Kidney (tissue), 14 donors: Measurements from ENCODE around the gene SPAM1. TPM values are rescaled to one million over a fixed set of nuclear protein-coding genes. Genes with fewer than 3 reads are reported as not detected.

Experiments used
- DNase-seq, 5 donors: peaks; one replicate each; pipeline ENCODE4 v3.0.0-alpha.2; 2013 to 2020
- FAIRE-seq: peaks from 2 replicates; lab custom pipeline; 2012; peaks lifted over from hg19 to GRCh38; lab: Jason Lieb, UNC
- H3K27ac ChIP-seq, 2 donors: one replicate each; pipeline ENCODE4 v1.7.0; 2013; ENCODE audit warnings: low read depth in 2 of 2, low read length in 2 of 2, inconsistent platforms in 1 of 2
- H3K27me3 ChIP-seq: one replicate; pipeline ENCODE4 v1.7.1; 2013; ENCODE audit warnings: low read length, inconsistent platforms; ENCODE audit not compliant: control insufficient read depth, insufficient read depth
- H3K36me3 ChIP-seq, 3 donors: one replicate each; pipeline versions ENCODE4 v1.7.0 to v1.7.1; 2013; ENCODE audit warnings: low read length in 3 of 3, control low read depth in 1 of 3, inconsistent platforms in 1 of 3; ENCODE audit not compliant: insufficient read depth in 3 of 3, control insufficient read depth in 2 of 3
- H3K4me1 ChIP-seq, 3 donors: one replicate each; pipeline versions ENCODE4 v1.7.0 to v1.7.1; 2013; ENCODE audit warnings: low read length in 3 of 3, inconsistent platforms in 1 of 3, low read depth in 1 of 3; ENCODE audit not compliant: control insufficient read depth in 2 of 3, insufficient read depth in 2 of 3
- H3K4me3 ChIP-seq, 3 donors: one replicate each; pipeline versions ENCODE4 v1.7.0 to v1.8.1; 2013; ENCODE audit warnings: low read length in 3 of 3, control low read depth in 1 of 3, inconsistent platforms in 1 of 3
- H3K9ac ChIP-seq, 3 donors: one replicate each; pipeline versions ENCODE4 v1.7.0 to v1.7.1; 2013; ENCODE audit warnings: low read length in 3 of 3, control low read depth in 1 of 3, inconsistent platforms in 1 of 3
- H3K9me3 ChIP-seq, 3 donors: one replicate each; pipeline versions ENCODE4 v1.7.0 to v1.7.1; 2013; ENCODE audit warnings: low read length in 3 of 3, control low read depth in 1 of 3, inconsistent platforms in 1 of 3; ENCODE audit not compliant: control insufficient read depth in 2 of 3, insufficient read depth in 1 of 3
- intact Hi-C: fragments of 100-400 bp; cut with DNase I; formaldehyde crosslinking; loops from one replicate; pipeline ENCODE4 v1.11.1; 2022
- polyA plus RNA-seq: library from polyadenylated mRNA; stranded (reverse); fragments of 350-450 nt; fragmentation: Illumina TruSeq; extraction: RNeasy Lipid Tissue Mini Kit (QIAGEN cat#74804); gene quantifications from one replicate; pipeline ENCODE4 v1.2.3, GENCODE V29; 2014; ENCODE audit warnings: low read depth, low replicate concordance; ENCODE audit not compliant: insufficient read depth
- total RNA-seq: library from RNA; stranded (reverse); fragmentation: NEBNext Ultra II Directional; extraction: Animal tissue kit (Norgen Biotek cat#: 25700); gene quantifications from one replicate; pipeline ENCODE4 v1.2.1, GENCODE V29; 2021
- TF ChIP-seq, protein P1 (sequence below): IDR thresholded peaks from 3 replicates; pipeline ENCODE4 v1.5.1; 2012; ENCODE audit warnings: mild to moderate bottlenecking, moderate library complexity, borderline replicate concordance; ENCODE audit not compliant: insufficient read depth; ENCODE audit errors: extremely low read depth
- donor health status: control.
- donor health status: control.
- donor health status: control.
- donor health status: control.
- donor health status: control.
- donor health status: DM: yes; HTN: yes; CAD: no.
- donor health status: Normal renal cell carcinoma (clear cell type).

Gene SPAM1
- total and polyA plus RNA-seq, 2 donors from 2014 or later, result not detected

DNA sequence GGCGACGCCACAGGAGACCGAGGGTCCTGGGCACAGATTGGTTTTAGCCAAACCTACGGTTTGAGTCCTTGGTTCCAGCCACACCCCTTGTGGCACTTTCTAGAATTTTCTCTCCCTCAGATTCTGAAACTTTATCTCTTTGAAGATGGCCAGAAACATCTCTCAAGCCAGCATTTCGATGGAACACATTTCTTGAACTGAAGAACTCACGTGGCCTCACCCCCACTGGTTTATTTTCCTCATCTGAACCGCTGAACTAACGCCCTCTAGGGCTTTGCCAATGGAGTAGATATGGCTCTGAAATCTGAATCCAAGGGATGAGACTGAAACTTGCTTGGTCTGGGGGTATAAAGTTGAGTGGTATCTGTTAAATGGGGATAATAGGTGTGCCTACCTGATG is 6.7 kb upstream of the SPAM1 start:
- TF ChIP-seq, protein P1, sequence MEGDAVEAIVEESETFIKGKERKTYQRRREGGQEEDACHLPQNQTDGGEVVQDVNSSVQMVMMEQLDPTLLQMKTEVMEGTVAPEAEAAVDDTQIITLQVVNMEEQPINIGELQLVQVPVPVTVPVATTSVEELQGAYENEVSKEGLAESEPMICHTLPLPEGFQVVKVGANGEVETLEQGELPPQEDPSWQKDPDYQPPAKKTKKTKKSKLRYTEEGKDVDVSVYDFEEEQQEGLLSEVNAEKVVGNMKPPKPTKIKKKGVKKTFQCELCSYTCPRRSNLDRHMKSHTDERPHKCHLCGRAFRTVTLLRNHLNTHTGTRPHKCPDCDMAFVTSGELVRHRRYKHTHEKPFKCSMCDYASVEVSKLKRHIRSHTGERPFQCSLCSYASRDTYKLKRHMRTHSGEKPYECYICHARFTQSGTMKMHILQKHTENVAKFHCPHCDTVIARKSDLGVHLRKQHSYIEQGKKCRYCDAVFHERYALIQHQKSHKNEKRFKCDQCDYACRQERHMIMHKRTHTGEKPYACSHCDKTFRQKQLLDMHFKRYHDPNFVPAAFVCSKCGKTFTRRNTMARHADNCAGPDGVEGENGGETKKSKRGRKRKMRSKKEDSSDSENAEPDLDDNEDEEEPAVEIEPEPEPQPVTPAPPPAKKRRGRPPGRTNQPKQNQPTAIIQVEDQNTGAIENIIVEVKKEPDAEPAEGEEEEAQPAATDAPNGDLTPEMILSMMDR, result no peak
- no peaks in the 10 kb centered on the region for H3K27me3 ChIP-seq
- DNase-seq, result no peak
- intact Hi-C loops, result no loop called here
- no peaks in the 10 kb centered on the region for H3K4me1 ChIP-seq
- no peak overlapping the region for H3K9ac ChIP-seq
- H3K4me3 ChIP-seq, result no peak overlapping the region
- no peak overlapping the region for H3K27ac ChIP-seq
- H3K9me3 ChIP-seq, result no peaks in the 10 kb centered on the region
- FAIRE-seq, result no peak
- no peaks in the 10 kb centered on the region for H3K36me3 ChIP-seq

DNA sequence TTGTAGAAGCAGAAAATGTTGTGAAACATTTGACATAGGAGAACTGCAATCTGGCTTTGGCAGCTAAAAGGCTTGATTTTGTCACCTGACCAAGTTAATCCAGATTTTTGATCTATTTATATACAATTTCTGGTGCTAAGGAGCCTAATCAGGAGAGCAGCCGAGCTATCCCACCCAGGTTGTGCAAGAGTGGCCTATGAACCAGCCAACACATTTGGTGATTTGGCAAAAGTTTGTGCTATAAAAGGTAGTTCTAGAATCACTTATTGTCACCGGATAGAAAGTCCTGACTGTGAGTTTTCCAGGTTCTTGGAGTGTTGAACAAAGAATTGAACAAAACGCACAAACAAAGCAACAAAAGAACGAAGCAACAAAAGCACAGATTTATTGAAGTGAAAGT is 1.4 kb upstream of the SPAM1 start:
- Histone ChIP-seq H3K4me3 (no peak overlapping the region), H3K9ac (no peak overlapping the region), H3K36me3 (no peaks in the 10 kb centered on the region), H3K27me3 (no peaks in the 10 kb centered on the region), H3K9me3 (no peaks in the 10 kb centered on the region), H3K27ac (no peak overlapping the region), H3K4me1 (no peaks in the 10 kb centered on the region)
- intact Hi-C loops, result no loop called here
- DNase-seq, result no peak
- no peak for FAIRE-seq
- TF ChIP-seq, protein P1, result no peak

DNA sequence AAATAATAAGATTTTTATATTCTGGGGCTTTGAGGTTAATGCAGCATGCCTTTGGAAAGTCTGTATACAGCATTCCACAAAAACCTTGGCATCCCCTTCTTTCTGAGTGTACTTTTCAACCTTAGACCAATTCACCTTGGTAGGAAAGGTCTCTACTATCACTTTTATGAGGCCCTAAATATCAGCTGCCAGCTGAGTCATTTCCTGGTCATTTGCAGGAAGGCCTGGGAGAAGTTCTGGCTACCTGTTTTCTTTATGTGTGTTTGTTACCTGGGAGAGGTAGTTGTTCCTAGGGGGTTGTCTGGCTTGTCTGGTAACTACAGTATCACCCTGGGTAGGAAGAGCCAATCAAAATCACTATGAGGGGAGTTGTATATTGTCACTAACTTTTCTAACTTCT is 4.1 kb downstream of the SPAM1 start:
- Histone ChIP-seq H3K27ac (no peak overlapping the region), H3K36me3 (no peaks in the 10 kb centered on the region), H3K27me3 (no peaks in the 10 kb centered on the region), H3K9me3 (no peaks in the 10 kb centered on the region), H3K4me1 (no peaks in the 10 kb centered on the region), H3K9ac (no peak overlapping the region), H3K4me3 (no peak overlapping the region)
- TF ChIP-seq, protein P1, result no peak
- intact Hi-C loops, result no loop called here
- DNase-seq (no peak), FAIRE-seq (no peak)

DNA sequence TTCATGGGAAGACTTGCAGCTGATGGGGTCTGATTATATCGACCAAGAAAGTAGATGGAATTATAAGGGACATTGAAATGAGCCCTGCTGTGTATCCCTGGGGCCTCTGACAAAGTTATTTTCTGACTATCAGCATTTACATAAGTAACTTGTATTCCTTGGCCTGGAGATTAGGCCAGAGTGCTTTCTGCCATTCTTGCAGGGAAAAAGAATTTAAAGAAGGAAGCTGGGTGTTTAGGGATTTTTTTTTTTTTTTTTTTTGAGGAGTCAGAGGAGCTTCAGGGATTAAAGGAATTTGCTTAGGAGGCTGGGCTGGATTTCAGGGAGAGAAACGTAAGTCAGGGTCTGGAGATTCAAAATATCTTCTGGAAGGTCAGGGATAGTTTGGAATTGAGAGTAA is 4.6 kb downstream of the SPAM1 start:
- H3K27me3 ChIP-seq, result no peaks in the 10 kb centered on the region
- intact Hi-C loops, result no loop called here
- no peaks in the 10 kb centered on the region for H3K9me3 ChIP-seq
- no peak overlapping the region for H3K4me3 ChIP-seq
- DNase-seq (no peak), FAIRE-seq (no peak)
- TF ChIP-seq, protein P1, result no peak
- no peak overlapping the region for H3K27ac ChIP-seq
- no peak overlapping the region for H3K9ac ChIP-seq
- no peaks in the 10 kb centered on the region for H3K4me1 ChIP-seq
- no peaks in the 10 kb centered on the region for H3K36me3 ChIP-seq
